Keratinocyte (primary cell): ENCODE results near the gene EXOC3. TPM values are rescaled to one million over a fixed set of nuclear protein-coding genes. Genes with fewer than 3 reads are reported as not detected.
A peak's percentile ranks its signal among the peaks of the same experiment; 100 is the strongest.

ENCODE experiments used
- DNase-seq: peaks from one replicate; pipeline ENCODE4 v3.0.0-alpha.2; 2011; ENCODE audit warnings: low read depth, missing footprints, low spot score
- FAIRE-seq: peaks from 2 replicates; lab custom pipeline; 2011; peaks lifted over from hg19 to GRCh38; lab: Jason Lieb, UNC
- H2AFZ ChIP-seq: 2 replicates; pipeline ENCODE4 v1.6.0; 2012; ENCODE audit warnings: low read length, control low read depth, inconsistent platforms; ENCODE audit not compliant: control insufficient read depth
- H3K27ac ChIP-seq: 2 replicates; pipeline ENCODE4 v1.5.1; 2011; ENCODE audit warnings: low read length; ENCODE audit not compliant: control insufficient read depth, insufficient read depth
- H3K27me3 ChIP-seq: 3 replicates; pipeline ENCODE4 v1.6.0; 2011; ENCODE audit warnings: low read length; ENCODE audit not compliant: control insufficient read depth, insufficient read depth; ENCODE audit errors: extremely low read depth
- H3K36me3 ChIP-seq, 2 experiments: 2 replicates in 1 of 2; 3 replicates in 1 of 2; pipeline ENCODE4 v1.5.1; 2011; ENCODE audit warnings: low read length in 2 of 2, mild to moderate bottlenecking in 1 of 2; ENCODE audit not compliant: control insufficient read depth in 2 of 2, insufficient read depth in 2 of 2; ENCODE audit errors: extremely low read depth in 1 of 2
- H3K4me1 ChIP-seq: 3 replicates; pipeline ENCODE4 v1.5.1; 2011; ENCODE audit warnings: low read length; ENCODE audit not compliant: control insufficient read depth, insufficient read depth; ENCODE audit errors: extremely low read depth
- H3K4me2 ChIP-seq: 3 replicates; pipeline ENCODE4 v1.6.0; 2011; ENCODE audit warnings: low read depth, low read length; ENCODE audit not compliant: control insufficient read depth, insufficient read depth; ENCODE audit errors: extremely low read depth
- H3K4me3 ChIP-seq, 3 experiments: fragments of 200-600 bp in 1 of 3; sonication (generic) in 1 of 3; 2 replicates in 2 of 3; 3 replicates in 1 of 3; pipeline ENCODE4 v1.5.1; 2011 to 2016; ENCODE audit warnings: low read length in 3 of 3, mild to moderate bottlenecking in 3 of 3, control low read depth in 2 of 3, inconsistent platforms in 1 of 3, low read depth in 1 of 3, mixed read lengths in 1 of 3, mixed run types in 1 of 3, moderate library complexity in 1 of 3; ENCODE audit not compliant: control insufficient read depth in 2 of 3, insufficient read depth in 2 of 3; ENCODE audit errors: extremely low read depth in 1 of 3
- H3K79me2 ChIP-seq: 2 replicates; pipeline ENCODE4 v1.6.0; 2012; ENCODE audit warnings: low read length; ENCODE audit not compliant: control insufficient read depth, insufficient read depth
- H3K9ac ChIP-seq: 3 replicates; pipeline ENCODE4 v1.6.0; 2011; ENCODE audit warnings: low read length; ENCODE audit not compliant: control insufficient read depth, insufficient read depth; ENCODE audit errors: extremely low read depth
- H3K9me1 ChIP-seq: 3 replicates; pipeline ENCODE4 v1.6.0; 2011; ENCODE audit warnings: low read length; ENCODE audit not compliant: control insufficient read depth, insufficient read depth; ENCODE audit errors: extremely low read depth
- H3K9me3 ChIP-seq: 2 replicates; pipeline ENCODE4 v1.5.1; 2012; ENCODE audit warnings: low read depth, low read length; ENCODE audit not compliant: control insufficient read depth
- H4K20me1 ChIP-seq: 3 replicates; pipeline ENCODE4 v1.6.0; 2011; ENCODE audit warnings: low read length; ENCODE audit not compliant: control insufficient read depth, insufficient read depth; ENCODE audit errors: extremely low read depth
- CTCF ChIP-seq, 3 experiments: IDR thresholded peaks in 1 of 3; conservative IDR thresholded peaks in 1 of 3; optimal IDR thresholded peaks in 1 of 3; 2 replicates in 2 of 3; 3 replicates in 1 of 3; pipeline versions ENCODE3 to v1.5.1; 2011; ENCODE audit warnings: low read length in 3 of 3, mild to moderate bottlenecking in 3 of 3, moderate library complexity in 2 of 3, control low read depth in 1 of 3, inconsistent platforms in 1 of 3; ENCODE audit not compliant: insufficient read depth in 2 of 3; ENCODE audit errors: extremely low read depth in 1 of 3
- EZH2 ChIP-seq: IDR thresholded peaks from one replicate; pipeline ENCODE4 v1.6.1; 2012; ENCODE audit warnings: inconsistent platforms, mild to moderate bottlenecking, low read length, moderate library complexity
- dilution Hi-C: fragments of 300-500 bp; cut with MboI; formaldehyde crosslinking; loops from one replicate; pipeline ENCODE4 v1.7.0; 2020; ENCODE audit warnings: low sequenced_read_pairs; ENCODE audit not compliant: extremely low pct_ligation_motif_present
- polyA plus RNA-seq, 5 experiments: library from polyadenylated mRNA; depleted of rRNA in 3 of 5; stranded (reverse) in 3 of 5; stranded (forward) in 1 of 5; unstranded in 1 of 5; fragments of >200 nt; gene quantifications; 1 replicate in 1 of 5; 2 replicates in 3 of 5; 3 replicates in 1 of 5; pipeline versions ENCODE4 v1.2.1 to v1.2.3, GENCODE V29; 2011 to 2012; ENCODE audit warnings: missing spikeins in 2 of 5, low read depth in 1 of 5, low replicate concordance in 1 of 5

EXOC3 gene
- polyA plus RNA-seq, 1 donor (not counting 4 experiments of a cell fraction or from before 2014, with no cell fraction given): 14.2 TPM

GRCh38 chr5:474840-475661 lies 32.1 kb downstream of the EXOC3 start:
- H3K36me3 ChIP-seq: peaks cover 0 to 2% of the 10 kb centered on the region in 2 experiments
- no peaks in the 10 kb centered on the region for H3K9me1 ChIP-seq
- peaks cover 26% of the 10 kb centered on the region for H3K27me3 ChIP-seq
- peak overlapping the region; percentile 41 for H3K9ac ChIP-seq
- peak overlapping the region; percentile 76 for H3K4me2 ChIP-seq
- no peak overlapping the region for H2AFZ ChIP-seq
- no peaks in the 10 kb centered on the region for H4K20me1 ChIP-seq
- H3K4me1 ChIP-seq: peaks cover 20% of the 10 kb centered on the region
- no peaks in the 10 kb centered on the region for H3K9me3 ChIP-seq
- H3K27ac ChIP-seq: no peak overlapping the region
- no peak for TF ChIP-seq CTCF (optimal IDR thresholded peaks at IDR 0.05 in 1 of 3, IDR thresholded peaks at IDR 0.05 in 1 of 3, conservative IDR thresholded peaks at IDR 0.05 in 1 of 3; ENCODE audit: extremely low read depth in 1 of 3, insufficient read depth in 2 of 3, low read length in 3 of 3)
- H3K4me3 ChIP-seq: peak overlapping the region; percentile 37 to 53 (median 42)
- FAIRE-seq (no peak), DNase-seq (no peak)
- H3K79me2 ChIP-seq: peaks cover 16% of the 10 kb centered on the region
- dilution Hi-C loops: no loop called here

- no peak for FAIRE-seq
- H3K9me1 ChIP-seq: no peaks in the 10 kb centered on the region
- H3K79me2 ChIP-seq: peaks cover 16% of the 10 kb centered on the region
- no peak overlapping the region for H3K9ac ChIP-seq
- H3K27ac ChIP-seq: no peak overlapping the region
- peak overlapping the region; percentile 10 for H3K4me2 ChIP-seq
- peaks cover 28% of the 10 kb centered on the region for H3K27me3 ChIP-seq
- no peaks in the 10 kb centered on the region for H3K36me3 ChIP-seq
- DNase-seq: no peak
- H3K4me3 ChIP-seq: no peak overlapping the region
- H3K9me3 ChIP-seq: no peaks in the 10 kb centered on the region
- H4K20me1 ChIP-seq: no peaks in the 10 kb centered on the region
- peaks cover 20% of the 10 kb centered on the region for H3K4me1 ChIP-seq
- TF ChIP-seq EZH2 (no peak), CTCF (optimal IDR thresholded peaks at IDR 0.05 in 1 of 3, IDR thresholded peaks at IDR 0.05 in 1 of 3, conservative IDR thresholded peaks at IDR 0.05 in 1 of 3; ENCODE audit: extremely low read depth in 1 of 3, insufficient read depth in 2 of 3, low read length in 3 of 3) (no peak)
- no peak overlapping the region for H2AFZ ChIP-seq
- dilution Hi-C loops: no loop called here
Measured at GRCh38 chr5:475704-476101, 32.7 kb downstream of the EXOC3 start.
